C4-2B (cell line): ENCODE data around the gene TFEB.

ENCODE experiments used
- H3K27ac ChIP-seq: fragments of 450-650 bp; 2 replicates; pipeline ENCODE4 v1.5.1; 2017
- CTCF ChIP-seq: fragments of 450-650 bp; conservative IDR thresholded peaks from 2 replicates; pipeline ENCODE4 v1.5.1; 2017; ENCODE audit warnings: mild to moderate bottlenecking
- ZFX ChIP-seq: fragments of 450-650 bp; IDR thresholded peaks from 2 replicates; pipeline ENCODE4 v1.6.1; 2017

The TFEB gene

DNA sequence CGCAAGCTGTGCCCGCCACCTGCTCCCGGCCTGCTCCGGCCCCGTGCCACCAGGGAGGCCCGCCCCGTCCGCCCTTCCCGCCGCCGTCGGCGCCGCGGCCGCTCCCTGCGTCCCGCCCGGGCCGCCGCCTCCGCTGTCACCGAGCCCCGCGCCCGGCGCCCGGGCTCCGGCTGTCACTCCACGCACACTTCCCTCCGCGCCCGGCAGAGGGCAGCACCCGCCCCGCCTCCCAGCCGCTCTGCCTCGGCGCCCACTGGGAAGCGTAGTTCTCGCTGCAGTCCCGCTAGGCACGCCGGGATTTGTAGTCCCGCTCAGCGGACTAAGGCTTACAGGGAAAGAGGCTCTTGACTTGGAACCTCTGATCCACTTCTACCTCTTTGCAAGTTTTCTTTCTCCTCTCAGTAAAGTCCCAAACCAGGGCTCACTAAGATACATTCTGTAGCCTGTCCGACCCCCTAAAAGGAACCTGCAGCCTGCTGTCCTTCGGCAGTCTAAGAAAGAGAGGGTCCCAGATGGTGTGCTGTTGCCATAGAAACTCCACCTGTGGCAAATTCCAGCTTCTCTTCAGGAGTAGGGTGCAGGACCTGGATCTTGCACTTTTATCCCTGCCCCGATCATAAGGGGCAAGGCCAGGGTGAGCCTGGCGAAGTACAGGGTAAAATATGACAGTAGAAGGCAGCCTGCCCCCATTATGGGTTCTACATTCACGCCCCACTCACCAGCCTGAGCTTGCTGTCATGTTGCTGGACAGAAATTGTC, at the start of gene TFEB:
Gene TFEB, minus strand, starts transcription at position 182 of the 759 bp plus-strand sequence. CDS start 44,395 bp downstream, outside the sequence.
- peak; percentile 99 for TF ChIP-seq CTCF
- TF ChIP-seq ZFX, result no peak
- peak within 1 kb of the TSS; percentile 78 for H3K27ac ChIP-seq

GRCh38 chr6:41784581-41785171, 49.3 kb upstream of the TFEB start:
- TF ChIP-seq CTCF, result no peak
- TF ChIP-seq ZFX, result no peak
- peak overlapping the region; percentile 92 for H3K27ac ChIP-seq

DNA sequence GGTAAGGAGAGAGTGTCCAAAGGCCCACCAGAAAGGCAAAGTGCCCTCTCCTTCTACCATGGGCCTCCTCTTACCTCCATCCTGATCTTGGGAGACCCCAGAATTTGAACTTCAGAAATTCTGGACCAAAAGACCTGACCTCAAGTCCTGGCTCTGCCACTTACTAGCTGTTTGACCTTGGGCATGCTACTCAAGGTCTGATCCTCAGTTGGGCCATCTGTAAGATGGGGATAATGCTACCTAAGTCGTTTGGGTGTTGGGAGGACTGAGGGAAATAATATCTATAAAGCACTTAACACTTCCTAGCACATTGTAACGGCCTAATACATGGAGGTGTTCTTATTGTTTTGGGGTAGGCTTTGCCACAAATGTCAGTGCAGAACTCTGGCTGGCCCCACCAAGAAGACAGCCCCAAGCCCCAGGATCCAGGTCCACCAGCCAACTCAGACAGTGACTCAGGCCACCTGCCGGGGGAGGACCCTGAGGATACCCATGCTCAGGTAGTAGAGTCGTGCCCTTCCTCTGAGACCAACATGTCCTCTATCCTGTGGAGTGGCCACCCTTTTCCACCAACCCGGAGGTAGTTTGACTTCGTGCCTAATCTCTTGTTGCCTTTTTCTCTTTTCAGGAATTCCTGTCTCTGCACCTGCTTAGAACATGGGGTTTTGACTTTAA, 47.8 kb upstream of the TFEB start:
- no peak for TF ChIP-seq ZFX
- TF ChIP-seq CTCF, result no peak

DNA sequence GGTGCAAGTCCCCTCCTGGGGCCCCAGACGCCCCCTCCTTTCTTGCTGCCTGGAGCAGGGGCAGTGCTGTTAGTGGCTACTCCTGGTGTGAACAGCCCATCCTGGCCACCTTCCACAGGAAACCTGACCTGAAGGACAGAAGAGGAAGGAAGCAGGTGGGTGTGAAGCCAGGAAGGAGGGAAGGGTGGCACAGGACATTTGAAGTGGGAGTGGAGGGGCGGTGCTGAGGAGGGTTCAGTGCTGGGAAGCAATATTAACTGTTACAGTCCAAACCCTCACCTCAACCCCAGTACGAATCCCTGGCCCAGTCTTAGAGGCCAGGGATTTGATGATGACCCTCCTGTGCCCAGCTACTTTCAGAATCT, 45.9 kb upstream of the TFEB start:
- TF ChIP-seq ZFX (no peak), CTCF (no peak)
- peak overlapping the region; percentile 80 for H3K27ac ChIP-seq

More for the DNA sequence above, 47.8 kb upstream of the TFEB start:
- H3K27ac ChIP-seq, result no peak overlapping the region; the same call in 1 of the 2 replicates

- peak within 1 kb of the TSS; percentile 80 for H3K27ac ChIP-seq
These were observed 45.4 kb upstream of the TFEB start, which contains the start of gene PRICKLE4 for GRCh38 chr6:41780551-41781365. PRICKLE4 (plus strand) TSS chr6:41780782; CDS start chr6:41783474, 2,692 bp downstream.

More at GRCh38 chr6:41780551-41781365, 45.4 kb upstream of the TFEB start, which contains the start of gene PRICKLE4:
- TF ChIP-seq CTCF, result no peak
- TF ChIP-seq ZFX, result no peak
